ENCODE measurements around the gene RTN4RL1. TPM values are rescaled to one million over a fixed set of nuclear protein-coding genes. Genes with fewer than 3 reads are reported as not detected.
A peak's percentile ranks its signal among the peaks of the same experiment; 100 is the strongest.

Gene RTN4RL1
- total RNA-seq, 2 experiments from 2014 or later: not detected

DNA sequence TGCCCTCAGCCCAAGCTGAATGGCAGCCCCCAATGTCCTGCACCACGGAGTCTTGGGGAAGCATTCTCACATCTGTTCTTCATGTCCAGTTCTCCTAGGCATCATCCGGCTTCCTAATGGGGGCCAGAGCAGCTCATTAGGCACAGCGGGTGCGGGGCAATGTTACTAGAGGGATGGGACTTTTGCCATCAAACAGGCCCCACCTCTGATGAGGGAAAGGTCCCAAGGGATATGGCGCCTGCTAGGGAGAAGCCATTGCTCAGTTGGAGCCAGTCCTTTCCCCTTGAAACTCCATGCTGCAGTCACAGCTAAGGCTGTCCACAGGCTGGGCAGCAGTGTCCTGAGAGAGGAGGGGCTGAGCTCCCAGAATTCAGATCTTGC, 3.1 kb upstream of the RTN4RL1 start:
- Histone ChIP-seq H3K4me2 (ENCODE audit: low read length) (no peak overlapping the region), H3K4me3 (ENCODE audit: low read depth, low read length, poor library complexity, severe bottlenecking) (no peak overlapping the region), H3K27ac (ENCODE audit: low read depth, low read length, poor library complexity, severe bottlenecking) (no peak overlapping the region), H3K9me3 (ENCODE audit: low read length) (no peaks in the 10 kb centered on the region), H3K9me2 (ENCODE audit: insufficient read depth, low read length) (no peaks in the 10 kb centered on the region), H2AFZ (ENCODE audit: low read length) (no peak overlapping the region), H3K79me2 (ENCODE audit: insufficient read depth, low read depth, low read length) (peaks cover 10% of the 10 kb centered on the region; the same call in 1 of the 2 replicates), H3K4me1 (ENCODE audit: insufficient read depth, low read length, poor library complexity, severe bottlenecking) (peaks cover 18% of the 10 kb centered on the region), H4K20me1 (ENCODE audit: insufficient read depth, low read length) (no peaks in the 10 kb centered on the region), H3K36me3 (ENCODE audit: insufficient read depth, low read length) (no peaks in the 10 kb centered on the region)
- DNase-seq (ENCODE audit: low spot score): no peak
- no peak for TF ChIP-seq EZH2phosphoT487 (IDR thresholded peaks at IDR 0.05; ENCODE audit: borderline replicate concordance, low read depth, low read length)
- TF ChIP-seq, protein P1, sequence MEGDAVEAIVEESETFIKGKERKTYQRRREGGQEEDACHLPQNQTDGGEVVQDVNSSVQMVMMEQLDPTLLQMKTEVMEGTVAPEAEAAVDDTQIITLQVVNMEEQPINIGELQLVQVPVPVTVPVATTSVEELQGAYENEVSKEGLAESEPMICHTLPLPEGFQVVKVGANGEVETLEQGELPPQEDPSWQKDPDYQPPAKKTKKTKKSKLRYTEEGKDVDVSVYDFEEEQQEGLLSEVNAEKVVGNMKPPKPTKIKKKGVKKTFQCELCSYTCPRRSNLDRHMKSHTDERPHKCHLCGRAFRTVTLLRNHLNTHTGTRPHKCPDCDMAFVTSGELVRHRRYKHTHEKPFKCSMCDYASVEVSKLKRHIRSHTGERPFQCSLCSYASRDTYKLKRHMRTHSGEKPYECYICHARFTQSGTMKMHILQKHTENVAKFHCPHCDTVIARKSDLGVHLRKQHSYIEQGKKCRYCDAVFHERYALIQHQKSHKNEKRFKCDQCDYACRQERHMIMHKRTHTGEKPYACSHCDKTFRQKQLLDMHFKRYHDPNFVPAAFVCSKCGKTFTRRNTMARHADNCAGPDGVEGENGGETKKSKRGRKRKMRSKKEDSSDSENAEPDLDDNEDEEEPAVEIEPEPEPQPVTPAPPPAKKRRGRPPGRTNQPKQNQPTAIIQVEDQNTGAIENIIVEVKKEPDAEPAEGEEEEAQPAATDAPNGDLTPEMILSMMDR (conservative IDR thresholded peaks at IDR 0.05; ENCODE audit: low read length): no peak
- no TSS peak for BruUV-seq (replicated peaks)
- POLR2A ChIA-PET: no interaction called here
- intact Hi-C loops (cut with micrococcal nuclease; ENCODE audit: unreplicated experiment): no loop called here
- CTCF ChIA-PET (ENCODE audit: unreplicated experiment): no interaction called here

DNA sequence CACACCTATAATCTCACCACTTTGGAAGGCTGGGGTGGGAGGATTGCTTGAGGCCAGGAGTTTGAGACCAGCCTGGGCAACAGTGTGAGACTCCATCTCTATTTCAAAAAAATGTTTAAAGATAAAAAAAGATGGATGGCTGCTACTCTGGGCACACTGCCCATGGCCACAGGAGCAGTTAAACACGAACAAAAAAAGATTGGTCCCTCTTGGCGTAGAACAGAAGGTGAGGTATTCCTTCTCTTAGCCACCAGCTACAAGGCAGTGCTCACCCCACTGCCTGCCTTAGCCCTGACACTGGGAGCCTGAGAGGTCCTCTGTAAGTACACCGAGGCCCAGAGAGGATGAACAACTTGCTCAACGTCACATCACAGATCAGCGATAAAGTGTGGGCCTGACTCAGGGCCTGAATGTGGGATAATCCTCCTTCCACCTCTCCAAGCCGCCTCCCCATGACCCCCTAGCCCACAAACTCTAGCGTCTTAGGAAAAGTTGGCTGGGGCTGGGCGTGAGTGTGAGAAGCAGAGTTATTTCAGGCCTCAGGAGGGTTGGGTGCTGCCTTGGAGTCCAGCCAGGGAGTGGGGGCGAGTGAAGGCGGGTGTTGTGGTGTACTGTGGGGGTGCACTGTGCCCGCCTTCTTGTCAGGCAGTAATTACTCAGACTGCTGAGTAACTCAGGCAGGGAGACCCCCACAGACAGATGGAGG, 2.5 kb upstream of the RTN4RL1 start:
- no peaks in the 10 kb centered on the region for H4K20me1 ChIP-seq (ENCODE audit: insufficient read depth, low read length)
- H3K9me3 ChIP-seq (ENCODE audit: low read length): no peaks in the 10 kb centered on the region
- H3K27ac ChIP-seq (ENCODE audit: low read depth, low read length, poor library complexity, severe bottlenecking): no peak overlapping the region
- H3K4me3 ChIP-seq (ENCODE audit: low read depth, low read length, poor library complexity, severe bottlenecking): no peak overlapping the region
- no peaks in the 10 kb centered on the region for H3K9me2 ChIP-seq (ENCODE audit: insufficient read depth, low read length)
- DNase-seq (ENCODE audit: low spot score): no peak
- ChIA-PET POLR2A (no interaction called here), CTCF (ENCODE audit: unreplicated experiment) (no interaction called here)
- no peak overlapping the region for H3K4me2 ChIP-seq (ENCODE audit: low read length)
- intact Hi-C loops (cut with micrococcal nuclease; ENCODE audit: unreplicated experiment): no loop called here
- H3K4me1 ChIP-seq (ENCODE audit: insufficient read depth, low read length, poor library complexity, severe bottlenecking): peaks cover 18% of the 10 kb centered on the region
- peaks cover 10% of the 10 kb centered on the region; the same call in 1 of the 2 replicates for H3K79me2 ChIP-seq (ENCODE audit: insufficient read depth, low read depth, low read length)
- H2AFZ ChIP-seq (ENCODE audit: low read length): no peak overlapping the region
- TF ChIP-seq EZH2phosphoT487 (IDR thresholded peaks at IDR 0.05; ENCODE audit: borderline replicate concordance, low read depth, low read length): no peak
- TF ChIP-seq, protein P1 (conservative IDR thresholded peaks at IDR 0.05; ENCODE audit: low read length): no peak
- H3K36me3 ChIP-seq (ENCODE audit: insufficient read depth, low read length): no peaks in the 10 kb centered on the region
- no TSS peak for BruUV-seq (replicated peaks)

DNA sequence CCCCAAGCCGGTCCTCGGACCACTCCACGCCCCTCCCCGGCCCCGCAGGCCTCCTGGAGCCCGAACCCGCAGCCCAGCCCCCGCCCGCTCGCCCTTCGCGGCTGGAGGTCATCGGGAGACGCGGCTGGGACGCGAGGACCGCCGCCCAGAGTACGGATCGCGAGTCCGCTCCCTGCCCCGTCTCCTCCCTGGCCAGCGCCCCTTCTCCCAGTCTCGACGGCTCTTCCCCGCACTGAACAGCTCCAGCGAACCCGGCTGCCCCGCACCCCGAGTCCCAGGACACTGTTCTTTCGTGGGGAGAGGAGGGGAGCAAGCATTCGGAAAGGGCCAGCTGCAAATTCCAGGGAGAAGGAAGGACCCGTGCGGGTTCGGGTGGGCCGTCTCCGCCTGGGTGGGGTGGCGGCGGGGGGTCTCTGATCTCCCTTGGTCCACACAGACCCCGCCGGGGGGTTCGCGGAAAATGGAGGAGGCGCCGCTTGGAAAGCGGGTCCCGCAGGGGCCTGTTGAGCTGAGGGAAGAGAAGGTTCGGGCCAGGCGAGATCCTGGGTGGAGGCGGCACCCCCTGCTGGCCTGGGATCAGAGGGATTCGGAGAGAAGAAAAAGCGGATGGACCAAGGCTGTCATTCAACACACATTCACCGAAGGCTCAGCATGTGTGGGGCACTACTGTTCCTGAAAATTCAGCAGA, 632 bp upstream of the RTN4RL1 start:
- DNase-seq (ENCODE audit: low spot score): no peak
- no peak overlapping the region for H3K27ac ChIP-seq (ENCODE audit: low read depth, low read length, poor library complexity, severe bottlenecking)
- no peak overlapping the region for H2AFZ ChIP-seq (ENCODE audit: low read length)
- no peaks in the 10 kb centered on the region for H4K20me1 ChIP-seq (ENCODE audit: insufficient read depth, low read length)
- POLR2A ChIA-PET: no interaction called here
- intact Hi-C loops (cut with micrococcal nuclease; ENCODE audit: unreplicated experiment): no loop called here
- no peak for TF ChIP-seq EZH2phosphoT487 (IDR thresholded peaks at IDR 0.05; ENCODE audit: borderline replicate concordance, low read depth, low read length)
- TF ChIP-seq, protein P1 (conservative IDR thresholded peaks at IDR 0.05; ENCODE audit: low read length): peak; percentile 54
- peak overlapping the region; percentile 34 for H3K4me3 ChIP-seq (ENCODE audit: low read depth, low read length, poor library complexity, severe bottlenecking)
- H3K36me3 ChIP-seq (ENCODE audit: insufficient read depth, low read length): no peaks in the 10 kb centered on the region
- no TSS peak for BruUV-seq (replicated peaks)
- H3K4me1 ChIP-seq (ENCODE audit: insufficient read depth, low read length, poor library complexity, severe bottlenecking): peaks cover 10% of the 10 kb centered on the region
- no peaks in the 10 kb centered on the region for H3K9me2 ChIP-seq (ENCODE audit: insufficient read depth, low read length)
- H3K4me2 ChIP-seq (ENCODE audit: low read length): peak overlapping the region; percentile 45
- CTCF ChIA-PET (ENCODE audit: unreplicated experiment): no interaction called here
- H3K9me3 ChIP-seq (ENCODE audit: low read length): no peaks in the 10 kb centered on the region
- H3K79me2 ChIP-seq (ENCODE audit: insufficient read depth, low read depth, low read length): peaks cover 1% of the 10 kb centered on the region; the same call in 1 of the 2 replicates
